Left lobe of liver (tissue), 2 donors: Measurements from ENCODE around the gene PCNX3. TPM values are rescaled to one million over a fixed set of nuclear protein-coding genes. Genes with fewer than 3 reads are reported as not detected.

Experiments used
- ATAC-seq: fragments of 200-7000 bp; cut with Tn5 transposase; one replicate; pipeline ENCODE4 v1.9.1; 2020; ENCODE audit warnings: mild to moderate bottlenecking, moderate library complexity
- DNase-seq: peaks from one replicate; pipeline ENCODE4 v3.0.0-alpha.2; 2020; ENCODE audit warnings: low spot score
- total RNA-seq: library from RNA; stranded (reverse); gene quantifications from one replicate; pipeline ENCODE4 v1.2.1, GENCODE V29; 2021
- donor health status: DM: no; HTN: no; CAD: no; lungs with moderate emphysema.
- donor health status: DM: no; HTN: yes; CAD: no.

Gene PCNX3
- total RNA-seq, 1 donor from 2014 or later, result 16.8 TPM

DNA sequence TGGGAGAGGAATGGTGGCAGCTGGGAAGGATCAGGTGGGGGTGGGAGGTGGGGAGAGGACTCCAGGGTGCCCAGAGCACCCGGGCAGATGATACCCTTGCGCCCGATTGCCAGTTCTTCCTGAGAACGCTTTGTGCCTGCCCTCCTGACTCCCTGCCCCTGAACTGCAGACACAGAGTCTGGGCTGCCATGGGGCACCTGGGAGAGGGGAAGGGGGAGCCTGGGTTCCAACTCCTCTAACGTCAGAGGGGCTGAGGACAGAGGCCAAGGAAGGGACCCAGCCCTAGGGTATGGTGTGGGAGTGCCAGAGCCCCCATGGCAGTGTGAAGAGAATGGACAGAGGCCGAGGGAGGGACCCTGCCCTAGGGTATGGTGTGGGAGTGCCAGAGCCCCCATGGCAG, 19.1 kb upstream of the PCNX3 start:
- DNase-seq, result no peak
- ATAC-seq, result no peak

DNA sequence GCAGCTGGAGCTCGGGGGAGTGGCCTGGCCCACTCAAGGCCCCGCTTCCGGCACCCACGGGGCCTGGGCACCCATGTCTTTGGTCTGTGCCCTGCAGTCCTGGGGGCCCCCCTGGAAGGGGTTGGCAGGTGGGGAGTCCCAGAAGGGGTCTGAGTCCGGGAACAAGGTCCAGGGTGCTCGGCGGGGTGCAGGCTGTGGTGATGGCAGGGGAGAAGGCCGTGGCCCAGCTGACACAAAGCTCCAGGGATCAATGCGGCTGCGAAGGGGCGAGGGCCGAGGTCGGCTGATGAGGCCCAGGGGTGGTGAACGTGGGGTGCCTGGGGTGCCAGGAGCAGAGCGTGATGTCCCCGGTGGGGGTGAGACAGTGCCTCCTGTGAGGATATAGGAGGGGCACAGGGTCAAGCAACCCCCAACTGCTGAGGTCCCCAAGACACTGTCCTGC, 17.3 kb upstream of the PCNX3 start:
- DNase-seq (no peak), ATAC-seq (no peak)

DNA sequence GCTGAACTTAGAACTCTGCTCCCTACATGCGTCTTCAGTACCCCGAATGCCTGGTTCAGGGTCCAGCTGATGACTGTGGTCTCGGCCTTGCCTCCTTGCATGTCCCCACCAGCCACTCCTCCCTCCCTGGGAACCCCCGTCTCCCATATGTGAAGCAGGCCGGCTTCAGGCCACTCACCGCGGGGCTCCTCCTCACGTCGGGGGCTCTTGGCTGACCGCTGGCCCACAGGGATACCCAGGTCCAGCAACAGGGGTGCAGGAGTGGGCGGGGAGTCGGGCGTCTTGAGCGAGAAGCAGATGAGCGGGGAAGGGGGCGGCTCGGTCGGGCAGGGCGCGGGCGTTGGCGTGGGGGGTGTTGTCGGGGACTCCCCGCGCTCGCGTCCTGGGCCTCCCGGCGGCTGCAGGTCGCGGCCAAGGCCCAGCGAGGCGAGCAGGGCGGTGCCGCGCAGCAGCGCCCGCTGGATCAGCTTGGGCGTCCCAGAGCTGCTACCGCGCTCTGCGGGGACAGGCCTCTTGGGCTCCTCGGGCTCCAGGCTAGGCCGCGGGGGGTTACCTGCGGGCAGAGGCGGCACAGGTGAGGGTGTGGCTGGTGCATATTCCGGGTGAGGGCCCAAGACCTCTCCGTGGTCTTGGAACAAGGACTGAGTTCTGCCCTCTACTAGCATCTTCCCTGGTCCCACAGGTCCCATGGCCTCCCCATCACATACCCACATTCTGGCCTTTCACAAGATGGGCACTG, 16.2 kb upstream of the PCNX3 start:
- DNase-seq (no peak), ATAC-seq (no peak)

DNA sequence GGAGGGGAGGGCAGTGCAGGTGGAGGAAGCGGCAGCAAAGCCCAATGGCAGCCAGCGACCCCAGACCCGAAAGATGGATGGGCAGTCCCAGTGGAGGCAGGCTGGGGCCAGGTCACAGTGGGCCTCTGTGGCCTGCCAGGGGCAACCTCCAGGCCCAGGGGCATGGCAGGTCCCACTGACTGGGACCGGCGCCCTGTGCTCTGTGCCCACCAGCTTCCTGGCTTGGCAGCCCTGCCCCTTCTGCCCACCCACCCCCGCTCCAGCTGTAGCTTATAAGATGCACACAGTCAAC, 15.7 kb upstream of the PCNX3 start:
- no peak for DNase-seq
- no peak for ATAC-seq

DNA sequence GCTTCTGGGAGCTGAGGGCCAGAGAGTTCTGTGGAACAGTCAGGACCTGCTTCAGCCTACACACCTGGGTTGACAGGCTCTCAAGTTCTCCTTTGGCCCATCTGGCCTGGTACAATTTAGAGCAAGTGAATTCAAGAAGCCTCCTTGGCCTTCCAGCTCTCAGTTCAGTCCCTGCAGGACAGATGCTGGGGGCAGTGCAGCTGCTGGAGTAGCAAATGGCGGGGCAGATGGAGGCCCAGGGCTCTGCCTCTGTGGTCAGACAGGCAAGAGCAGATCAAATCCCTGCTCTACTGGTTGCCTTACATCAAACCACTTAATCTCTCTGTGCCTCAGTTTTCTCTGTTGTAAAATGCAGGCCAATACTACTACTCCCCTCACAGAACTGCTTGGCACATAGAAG, 11.3 kb upstream of the PCNX3 start:
- DNase-seq (no peak), ATAC-seq (no peak)

- DNase-seq (no peak), ATAC-seq (peak; percentile 56)
Measured at GRCh38 chr11:65606876-65607613, 8.5 kb upstream of the PCNX3 start.

DNA sequence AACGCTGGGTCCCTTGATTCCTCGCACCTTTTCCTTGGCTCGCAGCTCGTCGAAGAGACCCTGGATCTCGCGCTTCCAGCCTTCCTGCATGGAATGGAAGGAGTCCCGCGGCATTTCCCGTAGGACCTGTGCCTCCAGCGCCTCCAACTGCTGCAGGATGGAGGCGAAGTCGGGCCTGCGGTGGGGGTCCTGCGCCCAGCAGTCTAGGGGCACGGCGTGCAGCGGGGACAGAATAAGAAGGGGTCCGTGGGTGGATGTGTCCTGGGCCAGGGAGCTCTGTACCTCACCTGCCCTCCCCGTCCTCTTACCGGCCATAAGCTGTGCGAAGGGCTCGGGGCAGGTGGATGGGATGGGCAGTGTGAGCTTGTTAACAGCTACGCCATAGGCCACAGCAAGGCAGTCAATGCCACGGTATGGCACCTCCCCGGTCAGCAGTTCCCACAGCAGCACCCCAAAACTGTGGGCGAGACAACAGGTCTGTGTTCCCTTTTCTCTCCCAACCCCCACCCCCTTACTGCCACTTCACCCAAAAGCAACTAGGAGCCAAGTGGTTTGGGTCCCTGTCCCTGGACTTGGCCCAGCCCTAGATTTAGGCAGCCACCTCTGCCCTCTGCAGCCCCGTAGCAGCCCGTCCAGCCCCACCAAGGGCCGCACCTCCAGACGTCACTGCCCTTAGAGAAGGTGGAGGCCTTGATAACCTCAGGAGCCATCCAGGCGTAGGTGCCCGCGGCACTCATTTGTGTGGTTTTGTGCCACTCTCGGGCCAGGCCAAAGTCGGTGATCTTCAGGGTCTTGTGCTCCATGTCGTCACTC, 7.8 kb upstream of the PCNX3 start:
- no peak for DNase-seq
- ATAC-seq, result no peak

GRCh38 chr11:65609229-65609628, 6.3 kb upstream of the PCNX3 start:
- DNase-seq (no peak), ATAC-seq (no peak)

- no peak for ATAC-seq
- no peak for DNase-seq
Measured at GRCh38 chr11:65609665-65610064, 5.9 kb upstream of the PCNX3 start.

- DNase-seq (no peak), ATAC-seq (no peak)
Measured at GRCh38 chr11:65610404-65610803, 5.2 kb upstream of the PCNX3 start.

- ATAC-seq (no peak), DNase-seq (no peak)
Measured at GRCh38 chr11:65611028-65611757, 4.4 kb upstream of the PCNX3 start.

DNA sequence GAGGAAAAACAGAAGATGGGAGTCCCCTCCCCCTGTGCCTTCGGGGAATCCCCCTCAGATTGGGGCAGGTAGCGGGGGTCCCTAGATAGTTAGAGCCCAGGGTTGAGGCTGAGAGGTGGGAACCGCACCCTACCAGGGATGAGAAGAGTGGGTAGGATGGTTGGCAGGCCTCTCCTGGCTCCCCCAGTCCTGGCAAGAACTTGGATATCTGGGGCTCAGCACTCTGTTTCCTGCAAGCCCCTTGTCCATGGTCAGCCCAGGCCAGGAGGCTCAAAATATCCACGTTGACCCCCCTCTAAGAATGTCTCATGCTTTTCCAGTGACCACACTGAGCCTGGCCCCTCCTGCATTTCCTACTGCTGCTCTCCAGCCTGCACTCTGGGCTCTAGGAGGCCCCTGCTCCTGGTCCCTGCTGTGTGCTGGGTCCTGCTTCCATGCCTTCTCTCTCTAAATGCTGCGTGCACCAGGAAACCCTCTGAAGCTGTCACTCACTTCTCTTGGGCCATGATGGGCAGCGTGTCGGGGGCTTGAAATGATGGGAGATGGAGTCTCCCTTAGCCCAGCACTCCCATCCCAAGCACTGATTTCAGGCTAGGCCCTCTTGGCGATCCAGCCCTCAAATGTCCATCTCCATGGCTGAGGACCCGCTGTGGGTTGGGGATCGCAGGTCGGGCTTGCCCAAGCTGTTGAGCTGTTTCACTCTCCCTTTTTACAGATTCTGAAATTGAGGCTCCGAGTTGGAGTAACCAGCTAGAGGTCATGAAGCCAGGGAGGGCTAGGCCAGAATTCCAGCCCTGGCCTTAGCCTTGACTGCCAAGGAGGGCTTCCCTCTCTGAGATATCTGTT, 3.6 kb upstream of the PCNX3 start:
- DNase-seq (no peak), ATAC-seq (no peak)

GRCh38 chr11:65612691-65613090, 2.9 kb upstream of the PCNX3 start:
- no peak for ATAC-seq

GRCh38 chr11:65613091-65613928, 2.3 kb upstream of the PCNX3 start:
- peak; percentile 70 for DNase-seq

More at GRCh38 chr11:65612691-65613090, 2.9 kb upstream of the PCNX3 start:
- no peak for DNase-seq

DNA sequence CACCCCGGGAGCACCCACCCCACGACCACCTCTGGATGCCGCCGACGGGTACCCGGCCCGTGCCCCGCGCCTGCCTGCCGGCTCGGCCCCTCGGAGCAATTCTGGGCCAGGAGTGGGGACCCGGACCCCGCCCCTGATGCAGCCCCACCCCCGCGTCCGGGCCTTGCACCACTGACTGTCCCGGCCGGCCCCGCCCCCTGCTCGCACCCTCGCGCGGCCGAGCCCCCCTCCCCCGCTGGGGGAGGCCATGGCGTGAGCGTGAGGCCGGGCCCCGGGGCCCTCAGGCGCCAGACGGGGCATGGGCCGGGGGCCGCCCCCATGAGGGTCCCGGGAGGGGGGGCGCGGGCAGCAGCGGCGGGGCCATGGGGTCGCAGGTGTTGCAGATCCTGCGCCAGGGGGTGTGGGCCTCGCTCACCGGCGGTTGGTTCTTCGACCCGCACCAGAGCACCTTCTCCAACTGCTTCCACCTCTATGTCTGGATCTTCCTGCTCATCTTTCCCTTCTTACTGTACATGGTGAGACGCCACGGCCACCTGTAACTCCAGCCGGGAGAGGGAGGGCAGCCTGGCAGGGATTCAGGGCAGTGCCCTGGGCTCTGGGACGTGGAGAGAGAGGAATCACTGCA, 486 bp downstream of the PCNX3 start:
- DNase-seq (no peak), ATAC-seq (no peak)

More at GRCh38 chr11:65613091-65613928, 2.3 kb upstream of the PCNX3 start:
- peak; percentile 0 for ATAC-seq

DNA sequence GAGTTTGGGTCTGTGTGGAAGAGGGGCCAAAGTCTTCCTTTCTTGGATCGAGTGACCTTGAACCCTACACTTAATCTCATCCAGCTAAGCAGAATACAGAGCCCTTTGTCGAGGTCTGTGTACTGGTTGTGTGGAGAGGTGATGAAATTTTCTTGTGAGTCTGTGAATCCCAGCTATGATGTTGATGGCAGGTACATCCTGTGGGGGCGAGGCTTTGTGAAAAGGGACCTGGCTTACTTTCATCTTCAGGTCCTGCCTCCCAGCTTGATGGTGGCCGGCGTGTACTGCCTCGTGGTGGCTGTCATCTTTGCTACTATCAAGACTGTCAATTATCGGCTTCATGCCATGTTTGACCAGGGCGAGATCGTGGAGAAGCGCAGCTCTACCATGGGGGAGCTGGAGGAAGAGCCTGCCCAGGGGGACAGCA, 1.0 kb downstream of the PCNX3 start:
- DNase-seq (no peak), ATAC-seq (no peak)

- DNase-seq (no peak), ATAC-seq (no peak)
Measured at GRCh38 chr11:65617136-65617850, 1.7 kb downstream of the PCNX3 start.
